ENCODE measurements around the gene RCBTB1. TPM values are rescaled to one million over a fixed set of nuclear protein-coding genes. Genes with fewer than 3 reads are reported as not detected.
"Not testable (repeated sequence)": the region's sequence is repeated elsewhere in the genome, so short reads cannot be mapped to it uniquely, and the experiment has no call there.

RCBTB1 gene
- 7.2 TPM for total RNA-seq

GRCh38 chr13:49585220-49586157 is at the start of gene RCBTB1:
TSS of gene RCBTB1 (minus strand) at chr13:49585558. CDS start at chr13:49567279, 18,279 bp downstream.
- ATAC-seq: peak; percentile 95
- peak; percentile 74 for DNase-seq (ENCODE audit: low spot score)

- DNase-seq (ENCODE audit: low spot score): no peak
- ATAC-seq: no peak
Measured at GRCh38 chr13:49633710-49634109, 48.4 kb upstream of the RCBTB1 start.

GRCh38 chr13:49632156-49632555 is 46.8 kb upstream of the RCBTB1 start:
- no peak for ATAC-seq
- DNase-seq (ENCODE audit: low spot score): no peak

DNA sequence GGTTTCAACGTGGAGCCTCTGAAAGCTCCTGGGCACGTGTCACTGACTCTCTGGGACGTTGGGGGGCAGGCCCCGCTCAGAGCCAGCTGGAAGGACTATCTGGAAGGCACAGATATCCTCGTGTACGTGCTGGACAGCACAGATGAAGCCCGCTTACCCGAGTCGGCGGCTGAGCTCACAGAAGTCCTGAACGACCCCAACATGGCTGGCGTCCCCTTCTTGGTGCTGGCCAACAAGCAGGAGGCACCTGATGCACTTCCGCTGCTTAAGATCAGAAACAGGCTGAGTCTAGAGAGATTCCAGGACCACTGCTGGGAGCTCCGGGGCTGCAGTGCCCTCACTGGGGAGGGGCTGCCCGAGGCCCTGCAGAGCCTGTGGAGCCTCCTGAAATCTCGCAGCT is 45.2 kb upstream of the RCBTB1 start:
- ATAC-seq: no peak
- no peak for DNase-seq (ENCODE audit: low spot score)

DNA sequence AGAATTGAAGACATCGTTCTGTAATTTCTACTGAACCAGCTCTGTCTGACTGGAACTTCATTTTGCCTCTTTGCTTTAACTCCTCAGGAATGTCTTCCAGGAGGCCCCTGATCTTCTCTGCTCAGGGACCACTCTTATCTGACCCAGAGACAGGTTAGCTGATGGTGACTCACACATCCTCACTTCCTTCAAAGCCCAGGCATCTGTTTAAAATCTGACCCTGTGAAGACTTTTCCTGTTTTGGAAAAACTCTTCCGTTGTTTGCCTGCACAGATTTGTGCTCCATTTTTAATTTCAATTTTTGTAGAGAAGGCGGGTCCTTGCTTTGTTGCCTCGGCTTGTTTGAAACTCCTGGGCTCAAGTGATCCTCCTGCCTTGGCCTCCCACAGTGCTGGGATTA is 44.6 kb upstream of the RCBTB1 start:
- no peak for ATAC-seq

DNA sequence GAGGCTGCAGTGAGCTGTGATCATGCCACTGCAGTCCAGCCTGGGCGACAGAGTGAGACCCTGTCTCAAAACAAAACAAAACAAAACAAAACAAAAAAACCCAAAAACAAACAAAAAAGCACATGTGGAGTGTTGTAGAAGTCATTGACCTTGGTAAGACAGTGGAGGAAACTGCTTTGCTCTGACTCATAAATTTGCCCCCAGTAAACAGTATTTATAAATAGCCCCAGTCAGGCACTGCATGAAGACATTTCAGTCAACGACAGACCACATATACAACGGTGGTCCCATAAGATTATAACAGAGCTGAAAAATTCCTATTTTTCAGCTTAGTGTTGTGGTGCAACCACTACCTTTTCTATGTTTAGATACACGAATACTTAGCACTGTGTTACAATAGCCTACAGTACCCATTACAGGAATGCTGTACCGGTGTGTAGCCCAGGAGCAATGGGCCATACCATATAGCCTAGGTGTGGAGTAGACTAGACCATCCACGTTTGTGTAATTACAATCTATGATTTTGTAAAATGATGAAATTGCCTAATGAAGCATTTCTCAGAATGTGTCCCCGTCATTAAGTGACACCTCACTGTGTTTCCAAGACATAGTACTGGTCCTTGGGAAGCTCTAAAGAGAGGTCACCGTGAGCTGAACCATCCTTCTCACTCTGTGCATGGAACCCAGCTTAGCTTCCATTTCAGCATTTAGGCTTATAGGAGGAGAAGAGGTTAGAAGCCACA is 44.0 kb upstream of the RCBTB1 start:
- no peak for DNase-seq (ENCODE audit: low spot score)
- no peak for ATAC-seq

More for the DNA sequence above, 44.6 kb upstream of the RCBTB1 start:
- no peak for DNase-seq (ENCODE audit: low spot score)

DNA sequence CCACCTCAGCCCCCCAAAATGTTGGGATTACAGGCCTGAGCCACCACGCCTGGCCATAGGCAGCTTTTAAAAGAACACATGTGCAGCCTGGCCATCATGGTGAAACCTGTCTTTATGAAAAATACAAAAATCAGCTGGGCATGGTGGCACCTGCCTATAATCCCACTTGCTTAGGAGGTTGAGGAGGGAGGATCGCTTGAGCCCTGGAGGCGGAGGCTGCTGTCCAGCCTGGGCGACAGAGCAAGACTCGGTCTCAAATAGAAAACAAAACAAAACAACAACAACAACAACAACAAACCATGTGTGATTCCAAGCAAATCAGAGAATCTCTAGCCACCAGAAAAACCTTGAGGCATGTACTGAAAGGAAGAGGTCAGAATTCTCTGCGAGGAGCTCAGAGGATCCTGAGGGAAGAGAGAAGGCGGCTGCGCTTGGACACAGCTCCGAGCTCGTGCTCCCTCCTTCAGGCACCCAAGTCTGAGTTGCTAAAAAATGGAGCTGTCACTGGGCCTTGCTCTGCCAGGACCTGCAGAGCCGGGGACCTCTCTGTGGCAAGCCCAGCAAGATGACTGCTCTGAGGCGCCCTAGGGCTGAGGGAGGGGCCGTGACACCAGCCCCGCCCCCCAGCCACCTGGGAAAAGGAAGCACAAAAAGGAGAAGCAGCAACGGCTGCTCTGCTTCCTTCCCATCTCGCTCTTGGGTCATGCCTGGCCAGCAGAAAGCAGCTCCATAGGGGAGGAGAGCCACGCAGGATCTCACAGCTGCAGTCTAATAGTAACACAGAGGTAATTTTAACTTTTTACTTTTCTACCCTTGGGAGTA is 42.7 kb upstream of the RCBTB1 start, which contains the start of gene ARL11:
TSS of gene ARL11 (plus strand) at position 677 of the 822 bp plus-strand sequence. CDS start 1,941 bp downstream, outside the sequence.
- peak; percentile 61 for DNase-seq (ENCODE audit: low spot score)
- ATAC-seq: no peak

GRCh38 chr13:49625392-49626079 is 40.2 kb upstream of the RCBTB1 start:
- DNase-seq (ENCODE audit: low spot score) (peak; percentile 98), ATAC-seq (peak; percentile 95)

DNA sequence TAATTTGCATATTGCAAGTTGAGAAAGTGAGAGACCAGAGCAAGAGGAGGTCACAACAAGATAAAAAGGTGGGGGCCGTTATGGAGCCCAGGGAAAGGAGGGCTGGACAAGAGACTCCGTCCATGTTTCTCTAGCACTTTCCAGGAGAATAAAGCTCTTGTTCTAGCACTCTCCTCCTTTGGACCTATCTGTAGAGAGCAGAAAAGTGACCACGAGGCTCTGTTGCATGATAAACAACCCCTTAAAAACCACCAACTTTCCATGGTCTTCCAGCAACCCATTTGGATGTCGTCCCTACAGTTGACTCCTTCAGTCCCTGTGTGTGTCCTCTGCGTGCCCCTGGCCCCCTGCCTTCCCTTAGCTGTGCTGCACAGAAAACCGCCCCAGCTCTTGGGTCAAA is 38.9 kb upstream of the RCBTB1 start:
- ATAC-seq (no peak), DNase-seq (ENCODE audit: low spot score) (no peak)

DNA sequence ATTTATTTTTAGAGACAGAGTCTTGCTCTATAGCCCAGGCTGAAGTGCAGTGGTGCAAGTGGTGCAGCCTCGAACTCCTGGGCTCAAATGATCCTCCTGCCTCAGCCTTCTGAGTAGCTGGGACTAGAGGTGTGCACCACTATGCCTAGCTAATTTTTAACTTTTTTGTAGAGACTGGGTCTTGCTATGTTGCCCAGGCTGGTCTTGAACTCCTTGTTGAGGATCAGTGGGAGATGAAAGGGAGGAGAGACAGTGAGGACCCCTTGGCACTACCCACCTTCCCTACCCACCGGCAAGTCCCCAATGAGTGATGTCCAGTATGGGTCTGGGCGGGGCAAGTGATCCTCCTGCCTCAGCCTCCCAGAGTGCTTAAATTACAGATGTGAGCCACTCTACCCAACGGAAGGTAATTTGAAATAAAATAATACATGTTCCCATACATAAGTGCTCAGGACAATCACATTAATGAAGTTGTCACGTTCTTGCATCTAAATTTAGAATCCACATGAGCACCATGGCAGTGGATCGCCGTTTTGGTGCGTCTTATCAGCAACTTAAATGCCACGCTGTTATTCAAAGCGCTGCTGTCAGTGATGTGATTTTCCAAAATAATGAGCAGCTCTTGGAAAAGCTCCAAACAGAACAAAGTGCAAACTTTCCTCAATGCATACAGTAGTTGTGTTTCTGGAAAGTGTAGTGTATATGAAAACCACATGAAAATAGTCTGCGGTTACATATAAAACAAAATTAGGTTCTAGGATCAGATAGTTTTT is 37.0 kb upstream of the RCBTB1 start:
- no peak for ATAC-seq
- no peak for DNase-seq (ENCODE audit: low spot score)

DNA sequence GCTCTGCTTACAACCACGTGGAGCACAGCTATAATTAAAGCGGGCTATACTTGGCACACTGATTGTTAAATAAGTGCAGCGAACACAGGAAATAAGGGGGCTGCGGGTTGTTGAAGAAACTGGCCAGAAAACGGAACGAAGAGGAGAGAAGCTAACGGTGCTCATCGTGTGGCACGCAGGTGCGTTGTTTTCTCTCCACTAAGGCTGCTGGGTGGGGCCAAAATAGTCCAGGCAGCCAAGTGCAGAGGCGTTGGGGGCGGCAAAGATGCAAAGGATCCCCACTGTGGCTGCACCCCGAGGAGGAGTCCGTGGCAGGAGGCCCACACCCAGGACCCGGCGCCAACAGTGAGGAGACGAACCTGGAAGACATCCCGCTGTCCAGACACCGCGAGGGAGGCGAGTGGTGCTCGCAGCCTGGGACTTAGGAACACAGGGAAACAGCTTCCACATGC is 34.8 kb upstream of the RCBTB1 start:
- ATAC-seq: no peak
- DNase-seq (ENCODE audit: low spot score): no peak

GRCh38 chr13:49616676-49617065 is 31.3 kb upstream of the RCBTB1 start:
- DNase-seq (ENCODE audit: low spot score) (no peak), ATAC-seq (no peak)

GRCh38 chr13:49615836-49616675 is 30.7 kb upstream of the RCBTB1 start:
- ATAC-seq (peak; percentile 19), DNase-seq (ENCODE audit: low spot score) (no peak)

DNA sequence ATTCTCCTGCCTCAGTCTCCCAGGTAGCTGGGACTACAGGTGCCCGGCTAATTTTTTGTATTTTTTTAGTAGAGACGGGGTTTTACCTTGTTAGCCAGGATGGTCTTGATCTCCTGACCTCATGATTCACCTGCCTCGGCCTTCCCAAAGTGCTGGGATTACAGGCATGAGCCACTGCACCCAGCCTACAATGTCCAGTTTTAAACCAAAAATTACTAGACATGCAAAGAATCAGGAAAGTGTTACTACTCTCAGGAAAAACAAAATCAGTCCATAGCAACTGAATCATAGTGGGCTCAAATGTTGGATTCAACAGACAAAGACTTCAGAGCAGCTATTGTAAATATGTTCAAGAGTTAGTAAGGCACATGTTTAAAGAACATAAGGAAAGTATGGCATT is 26.7 kb upstream of the RCBTB1 start:
- not testable (repeated sequence) for ATAC-seq; DNase-seq (ENCODE audit: low spot score)

DNA sequence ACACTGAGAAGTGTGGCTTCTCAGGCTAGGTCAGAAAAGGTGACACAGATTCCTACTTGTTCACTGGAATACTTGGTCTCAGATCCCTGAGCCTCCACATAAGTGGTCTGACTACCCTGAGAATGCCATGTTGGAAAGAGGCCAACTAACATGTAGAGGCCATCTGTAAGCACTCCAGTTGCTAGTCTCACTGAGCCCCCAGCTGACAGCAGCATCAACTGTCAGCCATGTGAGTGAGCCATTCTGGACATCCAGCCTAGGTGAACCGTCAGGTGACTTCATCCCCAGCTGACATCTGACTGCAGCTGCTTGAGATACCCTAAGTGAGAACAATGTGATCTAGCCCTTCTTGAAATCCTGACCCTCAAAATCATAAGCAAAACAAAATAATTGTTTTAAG is 24.8 kb upstream of the RCBTB1 start:
- DNase-seq (ENCODE audit: low spot score): no peak
- ATAC-seq: no peak

DNA sequence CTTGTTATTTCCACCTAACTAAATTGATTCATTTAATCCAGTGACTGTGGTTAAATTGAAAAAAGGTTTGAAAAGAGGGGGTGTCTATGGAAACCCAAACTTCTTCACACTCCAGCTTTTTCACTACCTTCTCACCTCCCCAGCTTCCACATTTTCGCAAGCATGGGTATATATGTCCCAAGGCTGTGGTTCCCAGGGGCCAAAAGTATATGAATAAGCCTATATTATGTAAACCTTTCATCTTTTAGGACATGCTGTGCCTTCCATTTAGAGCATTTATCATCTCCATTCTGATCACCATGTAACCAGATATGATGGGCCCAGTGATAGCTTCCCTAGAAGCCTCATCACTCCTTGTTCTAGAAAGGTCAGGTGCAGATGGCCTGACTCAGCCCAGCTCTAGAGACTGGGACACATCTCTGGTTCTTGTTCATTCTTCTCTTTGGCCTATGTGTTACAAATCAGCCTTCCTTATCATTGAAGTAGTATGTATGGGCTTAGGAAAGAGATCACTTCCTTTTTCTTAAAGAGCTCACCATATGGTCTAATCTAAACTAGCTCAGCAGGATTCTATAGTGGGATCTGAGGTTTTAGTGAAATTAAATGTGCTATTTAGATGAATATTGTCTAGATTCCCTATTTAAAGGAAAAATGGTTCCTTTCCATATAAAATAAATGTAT is 23.4 kb upstream of the RCBTB1 start:
- no peak for ATAC-seq
- DNase-seq (ENCODE audit: low spot score): no peak

- DNase-seq (ENCODE audit: low spot score) (no peak), ATAC-seq (no peak)
Measured at GRCh38 chr13:49607761-49608160, 22.4 kb upstream of the RCBTB1 start.

Data from left lobe of liver (tissue), 2 donors.